Upper lobe of right lung (tissue), 1 donor: ENCODE data around the gene NKX2-2. TPM values are rescaled to one million over a fixed set of nuclear protein-coding genes. Genes with fewer than 3 reads are reported as not detected.

Experiments
- ATAC-seq: fragments of 200-7000 bp; cut with Tn5 transposase; one replicate; pipeline ENCODE4 v1.9.1; 2020; ENCODE audit warnings: mild to moderate bottlenecking, moderate library complexity
- DNase-seq: peaks from one replicate; pipeline ENCODE4 v3.0.0-alpha.2; 2020
- H3K27ac ChIP-seq: fragments of 200-600 bp; one replicate; pipeline ENCODE4 v1.8.0; 2022
- H3K27me3 ChIP-seq: fragments of 200-600 bp; one replicate; pipeline ENCODE4 v1.8.0; 2022; ENCODE audit warnings: mild to moderate bottlenecking
- H3K36me3 ChIP-seq: fragments of 200-600 bp; one replicate; pipeline ENCODE4 v1.8.0; 2022
- H3K4me1 ChIP-seq: fragments of 200-600 bp; one replicate; pipeline ENCODE4 v1.8.0; 2022
- H3K4me3 ChIP-seq: fragments of 200-600 bp; one replicate; pipeline ENCODE4 v1.8.0; 2022; ENCODE audit warnings: mild to moderate bottlenecking
- H3K9me3 ChIP-seq: fragments of 200-600 bp; one replicate; pipeline ENCODE4 v1.8.0; 2022
- intact Hi-C: fragments of 100-400 bp; cut with DNase I; formaldehyde crosslinking; loops from one replicate; pipeline ENCODE4 v1.11.0; 2022
- total RNA-seq: library from RNA; stranded (reverse); fragmentation: NEBNext Ultra II Directional; extraction: Animal tissue kit (Norgen Biotek cat#: 25700); gene quantifications from one replicate; pipeline ENCODE4 v1.2.1, GENCODE V29; 2021
- TF ChIP-seq, protein P1 (sequence below): fragments of 200-600 bp; IDR thresholded peaks from one replicate; pipeline ENCODE4 v1.8.0; 2022; ENCODE audit warnings: antibody characterized with exemption
- donor health status: DM: no; HTN: yes; CAD: no; lungs with severe emphysema.

Gene NKX2-2
- total RNA-seq, 1 donor from 2014 or later = not detected

- TF ChIP-seq, protein P1, sequence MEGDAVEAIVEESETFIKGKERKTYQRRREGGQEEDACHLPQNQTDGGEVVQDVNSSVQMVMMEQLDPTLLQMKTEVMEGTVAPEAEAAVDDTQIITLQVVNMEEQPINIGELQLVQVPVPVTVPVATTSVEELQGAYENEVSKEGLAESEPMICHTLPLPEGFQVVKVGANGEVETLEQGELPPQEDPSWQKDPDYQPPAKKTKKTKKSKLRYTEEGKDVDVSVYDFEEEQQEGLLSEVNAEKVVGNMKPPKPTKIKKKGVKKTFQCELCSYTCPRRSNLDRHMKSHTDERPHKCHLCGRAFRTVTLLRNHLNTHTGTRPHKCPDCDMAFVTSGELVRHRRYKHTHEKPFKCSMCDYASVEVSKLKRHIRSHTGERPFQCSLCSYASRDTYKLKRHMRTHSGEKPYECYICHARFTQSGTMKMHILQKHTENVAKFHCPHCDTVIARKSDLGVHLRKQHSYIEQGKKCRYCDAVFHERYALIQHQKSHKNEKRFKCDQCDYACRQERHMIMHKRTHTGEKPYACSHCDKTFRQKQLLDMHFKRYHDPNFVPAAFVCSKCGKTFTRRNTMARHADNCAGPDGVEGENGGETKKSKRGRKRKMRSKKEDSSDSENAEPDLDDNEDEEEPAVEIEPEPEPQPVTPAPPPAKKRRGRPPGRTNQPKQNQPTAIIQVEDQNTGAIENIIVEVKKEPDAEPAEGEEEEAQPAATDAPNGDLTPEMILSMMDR = no peak
- Histone ChIP-seq H3K27me3 (peaks cover 62% of the 10 kb centered on the region), H3K9me3 (no peaks in the 10 kb centered on the region), H3K4me3 (no peak overlapping the region), H3K27ac (no peak overlapping the region), H3K4me1 (no peaks in the 10 kb centered on the region), H3K36me3 (no peaks in the 10 kb centered on the region)
- ATAC-seq (no peak), DNase-seq (no peak)
- intact Hi-C loops = no loop called here
These were observed 14.0 kb upstream of the NKX2-2 start for GRCh38 chr20:21527908-21528307.

DNA sequence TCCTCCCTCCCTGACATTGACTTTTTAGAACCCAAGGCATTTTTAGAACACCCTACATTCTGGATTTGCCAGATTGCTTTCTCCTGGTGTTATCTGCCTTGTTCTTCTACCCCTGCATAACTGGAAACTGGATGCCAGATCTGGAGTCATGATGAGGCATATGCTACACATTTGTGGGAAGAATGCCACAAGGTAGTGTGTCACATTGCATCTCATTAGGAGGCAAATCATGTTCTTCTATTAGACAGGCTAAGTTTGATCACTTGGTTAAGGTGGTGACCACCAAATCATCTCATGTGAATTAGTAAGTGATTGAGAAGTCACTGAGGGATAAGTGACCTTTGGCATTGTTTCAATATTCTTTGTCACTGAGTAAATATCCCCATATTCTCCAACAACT lies 12.9 kb upstream of the NKX2-2 start:
- no peaks in the 10 kb centered on the region for H3K36me3 ChIP-seq
- intact Hi-C loops = no loop called here
- DNase-seq (no peak), ATAC-seq (no peak)
- peaks cover 68% of the 10 kb centered on the region for H3K27me3 ChIP-seq
- H3K4me3 ChIP-seq = no peak overlapping the region
- no peaks in the 10 kb centered on the region for H3K9me3 ChIP-seq
- H3K27ac ChIP-seq = no peak overlapping the region
- TF ChIP-seq, protein P1 = no peak
- peaks cover 6% of the 10 kb centered on the region for H3K4me1 ChIP-seq

DNA sequence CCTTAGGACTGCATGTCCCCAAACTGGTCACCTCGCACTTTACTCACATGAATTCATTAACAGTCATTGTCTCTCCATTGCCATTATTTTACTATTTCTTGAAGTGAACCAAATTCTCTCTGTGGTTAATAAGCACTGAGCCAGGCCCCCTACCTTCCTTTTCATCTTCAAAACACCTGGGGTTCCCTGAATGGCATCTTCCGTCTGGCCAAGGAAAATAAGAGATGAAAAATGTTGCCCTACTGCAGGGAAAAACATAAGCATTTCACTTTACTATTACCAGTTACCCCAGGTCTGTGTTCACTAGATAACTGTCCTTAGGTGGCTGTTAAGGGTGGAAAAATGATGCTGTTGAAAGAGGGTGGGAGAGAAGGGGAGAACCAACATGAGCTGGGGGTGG lies 10.0 kb upstream of the NKX2-2 start:
- intact Hi-C loops = no loop called here
- no peaks in the 10 kb centered on the region for H3K9me3 ChIP-seq
- peaks cover 87% of the 10 kb centered on the region for H3K27me3 ChIP-seq
- TF ChIP-seq, protein P1 = no peak
- H3K36me3 ChIP-seq = no peaks in the 10 kb centered on the region
- no peak overlapping the region for H3K4me3 ChIP-seq
- H3K27ac ChIP-seq = no peak overlapping the region
- peaks cover 6% of the 10 kb centered on the region for H3K4me1 ChIP-seq
- no peak for DNase-seq
- no peak for ATAC-seq

- Histone ChIP-seq H3K27ac (no peak overlapping the region), H3K27me3 (peaks cover 87% of the 10 kb centered on the region), H3K4me1 (peaks cover 9% of the 10 kb centered on the region), H3K36me3 (no peaks in the 10 kb centered on the region), H3K4me3 (no peak overlapping the region), H3K9me3 (no peaks in the 10 kb centered on the region)
- TF ChIP-seq, protein P1 = no peak
- ATAC-seq = no peak
- DNase-seq = no peak
- intact Hi-C loops = no loop called here
These were observed 9.5 kb upstream of the NKX2-2 start for GRCh38 chr20:21523281-21523868.

DNA sequence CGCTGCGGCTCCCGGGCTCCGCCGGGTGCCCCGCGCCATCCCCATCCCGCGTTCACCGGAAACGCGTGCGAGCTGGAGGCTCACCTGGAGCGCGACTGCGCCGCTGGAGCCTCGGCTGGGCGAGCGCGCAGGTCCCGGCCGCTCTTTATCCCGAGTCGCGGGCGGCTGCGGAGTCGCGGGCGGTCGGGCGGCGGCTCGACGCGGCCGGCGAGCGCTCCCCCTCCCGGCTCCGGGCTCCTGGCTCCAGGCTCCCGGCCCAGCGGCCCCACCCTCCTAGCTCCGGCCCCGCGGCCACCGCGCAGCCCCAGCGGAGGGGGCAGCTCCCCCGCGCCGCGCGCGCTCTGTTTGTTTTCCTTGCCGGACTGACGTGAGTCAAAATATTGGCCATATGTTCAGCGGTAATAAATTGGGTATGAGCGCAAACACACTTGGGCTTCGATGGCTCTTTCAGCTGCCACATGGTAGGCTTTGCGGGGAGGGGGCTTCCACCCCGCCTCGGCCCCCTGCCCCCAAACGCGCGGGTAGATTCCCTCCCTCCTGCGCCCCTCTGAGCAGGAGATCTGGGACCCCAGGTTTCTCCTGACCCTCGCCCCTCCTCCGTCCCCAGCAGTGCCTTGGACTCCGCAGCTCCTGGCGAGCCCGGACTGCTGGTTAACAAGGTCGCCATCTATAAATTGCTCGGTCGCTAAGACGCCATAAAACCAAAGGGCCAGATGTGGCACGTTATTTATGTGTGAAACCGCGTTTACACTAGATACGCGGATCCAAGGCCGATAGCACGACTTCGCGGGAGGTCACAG lies 8.8 kb upstream of the NKX2-2 start:
- H3K9me3 ChIP-seq = no peaks in the 10 kb centered on the region
- TF ChIP-seq, protein P1 = no peak
- H3K27me3 ChIP-seq = peaks cover 91% of the 10 kb centered on the region
- peaks cover 11% of the 10 kb centered on the region for H3K4me1 ChIP-seq
- intact Hi-C loops = no loop called here
- no peak for ATAC-seq
- H3K4me3 ChIP-seq = no peak overlapping the region
- DNase-seq = no peak
- no peak overlapping the region for H3K27ac ChIP-seq
- no peaks in the 10 kb centered on the region for H3K36me3 ChIP-seq
